Measurements from ENCODE around the gene FBXL19. TPM values are rescaled to one million over a fixed set of nuclear protein-coding genes. Genes with fewer than 3 reads are reported as not detected.

FBXL19 gene
- total RNA-seq, 2 donors from 2014 or later = 8.6 to 21.1 TPM

DNA sequence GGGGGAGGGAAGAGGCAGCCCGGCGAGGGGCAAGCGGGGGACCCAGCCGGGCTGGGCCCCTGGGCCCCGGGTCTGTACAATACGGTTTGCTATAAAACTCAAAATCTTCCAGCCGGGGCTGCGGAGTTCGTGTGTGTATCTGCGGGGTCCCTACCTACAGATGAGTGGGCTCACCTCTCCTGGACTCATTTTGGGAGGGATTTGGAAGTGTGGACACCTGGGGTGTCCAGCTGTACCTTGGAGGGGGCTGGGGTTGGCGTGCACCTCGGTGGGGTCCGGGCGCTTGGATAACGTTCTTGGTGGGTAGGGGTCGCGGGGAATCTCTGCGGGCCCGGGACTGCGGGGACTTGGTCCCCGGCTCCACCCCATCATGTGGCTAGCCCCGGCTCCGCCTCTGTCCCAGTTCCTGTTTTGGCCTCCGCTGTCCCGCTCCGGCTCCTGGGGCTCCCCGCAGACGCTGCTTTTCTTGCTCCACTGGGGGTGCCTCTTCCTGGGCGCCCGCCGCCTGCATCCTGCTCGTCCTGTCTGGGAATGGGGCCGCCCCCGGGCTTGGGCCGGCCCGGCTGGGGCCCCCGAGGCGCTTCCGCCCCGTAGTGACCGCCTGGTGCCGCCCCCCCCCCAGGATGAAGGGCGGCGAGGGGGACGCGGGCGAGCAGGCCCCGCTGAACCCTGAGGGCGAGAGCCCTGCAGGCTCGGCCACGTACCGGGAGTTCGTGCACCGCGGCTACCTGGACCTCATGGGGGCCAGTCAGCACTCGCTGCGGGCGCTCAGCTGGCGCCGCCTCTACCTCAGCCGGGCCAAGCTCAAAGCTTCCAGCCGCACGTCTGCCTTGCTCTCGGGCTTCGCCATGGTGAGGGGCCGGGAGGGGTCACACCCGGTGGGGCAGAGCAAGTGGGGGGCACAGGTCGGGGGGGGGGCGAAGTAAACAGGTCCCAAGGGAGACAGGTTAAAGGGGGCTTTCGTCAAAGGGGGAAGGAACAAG, 25.6 kb downstream of the FBXL19 start, which contains the start of gene ORAI3:
Gene ORAI3 (plus strand): TSS at position 402 of the 983 bp plus-strand sequence. CDS start 222 bp downstream, at position 624.
- ATAC-seq (peak; percentile 69), DNase-seq (peak; percentile 72 to 78 (median 74))
- H3K4me3 ChIP-seq = peak within 1 kb of the TSS; percentile 56 to 71
- H3K27me3 ChIP-seq = no peaks in the 10 kb centered on the region
- peak within 1 kb of the TSS; percentile 53 to 95 (median 79) for H3K27ac ChIP-seq
- peak; percentile 49 to 74 (median 74) for TF ChIP-seq POLR2A (IDR thresholded peaks at IDR 0.05)
- TF ChIP-seq, protein P1, sequence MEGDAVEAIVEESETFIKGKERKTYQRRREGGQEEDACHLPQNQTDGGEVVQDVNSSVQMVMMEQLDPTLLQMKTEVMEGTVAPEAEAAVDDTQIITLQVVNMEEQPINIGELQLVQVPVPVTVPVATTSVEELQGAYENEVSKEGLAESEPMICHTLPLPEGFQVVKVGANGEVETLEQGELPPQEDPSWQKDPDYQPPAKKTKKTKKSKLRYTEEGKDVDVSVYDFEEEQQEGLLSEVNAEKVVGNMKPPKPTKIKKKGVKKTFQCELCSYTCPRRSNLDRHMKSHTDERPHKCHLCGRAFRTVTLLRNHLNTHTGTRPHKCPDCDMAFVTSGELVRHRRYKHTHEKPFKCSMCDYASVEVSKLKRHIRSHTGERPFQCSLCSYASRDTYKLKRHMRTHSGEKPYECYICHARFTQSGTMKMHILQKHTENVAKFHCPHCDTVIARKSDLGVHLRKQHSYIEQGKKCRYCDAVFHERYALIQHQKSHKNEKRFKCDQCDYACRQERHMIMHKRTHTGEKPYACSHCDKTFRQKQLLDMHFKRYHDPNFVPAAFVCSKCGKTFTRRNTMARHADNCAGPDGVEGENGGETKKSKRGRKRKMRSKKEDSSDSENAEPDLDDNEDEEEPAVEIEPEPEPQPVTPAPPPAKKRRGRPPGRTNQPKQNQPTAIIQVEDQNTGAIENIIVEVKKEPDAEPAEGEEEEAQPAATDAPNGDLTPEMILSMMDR (IDR thresholded peaks at IDR 0.05) = no peak
- 0 to 1% methylated on average over 25 to 58 of the region's 70 CpGs for WGBS, 2 donors
- peaks cover 33% of the 10 kb centered on the region for H3K4me1 ChIP-seq
- intact Hi-C loops (cut with DNase I) = no loop called here
- H3K9me3 ChIP-seq = no peaks in the 10 kb centered on the region
- H3K36me3 ChIP-seq (replicated peaks in 1 of 2; ENCODE audit: insufficient read depth in 1 of 2, low read depth in 2 of 2) = no peaks in the 10 kb centered on the region

- peak overlapping the region; percentile 56 to 71 for H3K4me3 ChIP-seq
- H3K27me3 ChIP-seq = no peaks in the 10 kb centered on the region
- DNase-seq (peak; percentile 58 to 84 (median 76)), ATAC-seq (peak; percentile 30)
- 2% methylated on average over 20 to 21 of the region's 21 CpGs for WGBS, 2 donors
- TF ChIP-seq POLR2A (IDR thresholded peaks at IDR 0.05) = peak; percentile 22 to 70 (median 59)
- TF ChIP-seq, protein P1 (IDR thresholded peaks at IDR 0.05) = no peak
- H3K36me3 ChIP-seq (replicated peaks in 1 of 2; ENCODE audit: insufficient read depth in 1 of 2, low read depth in 2 of 2) = no peaks in the 10 kb centered on the region
- peak overlapping the region; percentile 53 to 95 (median 79) for H3K27ac ChIP-seq
- intact Hi-C loops (cut with DNase I) = no loop called here
- no peaks in the 10 kb centered on the region for H3K9me3 ChIP-seq
- peaks cover 34% of the 10 kb centered on the region for H3K4me1 ChIP-seq
Measured at GRCh38 chr16:30949650-30950515, 26.5 kb downstream of the FBXL19 start.

GRCh38 chr16:30950516-30951065, 27.2 kb downstream of the FBXL19 start:
- ATAC-seq = no peak
- H3K27me3 ChIP-seq = no peaks in the 10 kb centered on the region
- H3K4me3 ChIP-seq = no peak overlapping the region
- H3K4me1 ChIP-seq = peaks cover 34% of the 10 kb centered on the region
- H3K27ac ChIP-seq = peak overlapping the region; percentile 53 to 95 (median 79)
- H3K36me3 ChIP-seq (replicated peaks in 1 of 2; ENCODE audit: insufficient read depth in 1 of 2, low read depth in 2 of 2) = no peaks in the 10 kb centered on the region
- intact Hi-C loops (cut with DNase I) = no loop called here
- WGBS, 2 donors = 71 to 84% methylated on average over 7 to 8 of the region's 8 CpGs
- H3K9me3 ChIP-seq = no peaks in the 10 kb centered on the region
- DNase-seq = no peak
- TF ChIP-seq, protein P1 (IDR thresholded peaks at IDR 0.05) = no peak
- no peak for TF ChIP-seq POLR2A (IDR thresholded peaks at IDR 0.05)

GRCh38 chr16:30951193-30951592, 27.8 kb downstream of the FBXL19 start:
- no peak for ATAC-seq
- DNase-seq = no peak
- no peaks in the 10 kb centered on the region for H3K27me3 ChIP-seq
- WGBS, 2 donors = 80 to 87% methylated on average over 1 of the region's 1 CpG
- TF ChIP-seq, protein P1 (IDR thresholded peaks at IDR 0.05) = no peak
- no peak for TF ChIP-seq POLR2A (IDR thresholded peaks at IDR 0.05)
- peaks cover 34% of the 10 kb centered on the region for H3K4me1 ChIP-seq
- no peak overlapping the region for H3K4me3 ChIP-seq
- H3K27ac ChIP-seq = no peak overlapping the region
- intact Hi-C loops (cut with DNase I) = no loop called here
- no peaks in the 10 kb centered on the region for H3K9me3 ChIP-seq
- no peaks in the 10 kb centered on the region for H3K36me3 ChIP-seq (replicated peaks in 1 of 2; ENCODE audit: insufficient read depth in 1 of 2, low read depth in 2 of 2)

All from body of pancreas (tissue), 4 donors.